Stimulated activated CD8-positive, alpha-beta memory T cell treated with anti-CD3 and anti-CD28 coated beads, Interleukin-12 subunit alpha, Interleukin-12 subunit beta, amount 100 ng/mL, for 24 hours (primary cell): Measurements from ENCODE around the gene SLC17A9.

Source experiments
- DNase-seq: peaks from one replicate; pipeline ENCODE4 v3.0.0-alpha.2; 2020; ENCODE audit errors: extremely low read depth

The SLC17A9 gene

GRCh38 chr20:63003546-63003945 lies 51.0 kb downstream of the SLC17A9 start:
- no peak for DNase-seq

- no peak for DNase-seq
Observed at GRCh38 chr20:63004607-63005364, 52.3 kb downstream of the SLC17A9 start.

GRCh38 chr20:63005365-63005861 lies 52.9 kb downstream of the SLC17A9 start:
- DNase-seq = no peak

GRCh38 chr20:63005862-63006539 lies 53.5 kb downstream of the SLC17A9 start:
- DNase-seq = no peak

GRCh38 chr20:63006540-63007359 lies 54.2 kb downstream of the SLC17A9 start, which contains the start of gene BHLHE23:
TSS of gene BHLHE23 (minus strand) at chr20:63006964. CDS start at chr20:63006774, 190 bp downstream.
- no peak for DNase-seq

GRCh38 chr20:63007360-63007645 lies 54.8 kb downstream of the SLC17A9 start:
- no peak for DNase-seq

- DNase-seq = no peak
Observed at GRCh38 chr20:63007646-63008488, 55.4 kb downstream of the SLC17A9 start.

GRCh38 chr20:63008541-63009044 lies 56.1 kb downstream of the SLC17A9 start:
- DNase-seq = no peak

- peak; percentile 51 for DNase-seq
Observed at GRCh38 chr20:63009045-63009961, 56.8 kb downstream of the SLC17A9 start.

GRCh38 chr20:63009988-63010769 lies 57.7 kb downstream of the SLC17A9 start:
- peak; percentile 27 for DNase-seq

- no peak for DNase-seq
Observed at GRCh38 chr20:63011798-63012197, 59.3 kb downstream of the SLC17A9 start.

GRCh38 chr20:63013207-63013606 lies 60.7 kb downstream of the SLC17A9 start:
- DNase-seq = no peak

- no peak for DNase-seq
Observed at GRCh38 chr20:63014287-63014686, 61.8 kb downstream of the SLC17A9 start.

- no peak for DNase-seq
Observed at GRCh38 chr20:63014710-63015109, 62.2 kb downstream of the SLC17A9 start.

- no peak for DNase-seq
Observed at GRCh38 chr20:63015147-63015661, 62.7 kb downstream of the SLC17A9 start.

GRCh38 chr20:63015662-63016361 lies 63.3 kb downstream of the SLC17A9 start:
- no peak for DNase-seq

- no peak for DNase-seq
Observed at GRCh38 chr20:63016514-63017075, 64.1 kb downstream of the SLC17A9 start.
